HG02623 (cell line): Measurements from ENCODE around the gene OR56A1.
"Not testable (repeated sequence)": the region's sequence is repeated elsewhere in the genome, so short reads cannot be mapped to it uniquely, and the experiment has no call there.

Experiments
- ATAC-seq: cut with Tn5 transposase; IDR thresholded peaks from one replicate; pipeline ENCODE4 v1.9.1; 2021; ENCODE audit warnings: moderate library complexity; ENCODE audit not compliant: unreplicated experiment

Gene OR56A1

GRCh38 chr11:6030708-6031405 is at the start of gene OR56A1:
TSS of gene OR56A1 (minus strand) at chr11:6030758. CDS start at chr11:6027692, 3,066 bp downstream.
- no peak for ATAC-seq

GRCh38 chr11:6079463-6079862 is 48.9 kb upstream of the OR56A1 start:
- no peak for ATAC-seq

DNA sequence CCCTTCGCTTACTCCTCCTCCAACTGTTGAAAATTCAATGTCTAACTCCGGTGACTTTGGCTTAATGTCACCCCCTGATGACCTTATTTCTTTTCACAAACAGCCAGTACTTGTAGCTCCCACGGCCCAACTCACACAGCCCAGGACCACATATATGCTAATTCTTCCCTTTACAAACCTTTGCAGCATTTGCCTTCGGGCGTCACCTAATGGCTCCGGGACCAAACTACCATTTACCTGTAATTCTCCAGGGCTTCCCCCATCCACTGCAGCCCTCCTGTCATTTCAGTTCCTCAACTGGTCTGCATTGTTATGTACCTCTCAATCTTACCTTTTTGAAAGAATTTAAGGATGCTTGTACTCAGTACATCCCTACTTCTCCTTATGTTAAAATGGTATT is 47.2 kb upstream of the OR56A1 start:
- no peak for ATAC-seq

GRCh38 chr11:6076443-6076842 is 45.9 kb upstream of the OR56A1 start:
- not testable (repeated sequence) for ATAC-seq

- no peak for ATAC-seq
These were observed 36.9 kb upstream of the OR56A1 start for GRCh38 chr11:6067502-6067901.

- no peak for ATAC-seq
These were observed 32.3 kb upstream of the OR56A1 start for GRCh38 chr11:6062691-6063358.

DNA sequence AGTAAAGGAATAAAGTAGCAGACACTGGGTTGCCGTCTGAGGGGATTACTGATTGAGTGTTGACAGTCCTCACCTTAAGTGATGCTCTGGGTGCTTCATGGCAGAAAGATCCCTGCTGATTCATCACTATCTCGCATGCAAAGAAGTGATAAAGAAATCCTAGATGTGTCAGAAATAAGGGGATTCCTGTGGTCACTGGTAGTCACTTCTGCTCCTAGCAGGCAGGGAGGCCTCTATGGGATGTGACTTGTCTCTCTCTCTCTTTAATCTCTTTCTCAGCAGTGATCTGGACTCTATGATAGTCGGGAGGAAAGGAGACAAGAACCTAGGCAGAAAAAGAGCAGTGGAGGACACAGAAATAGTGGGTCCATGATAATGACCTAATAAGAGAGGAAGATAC is 30.9 kb upstream of the OR56A1 start:
- no peak for ATAC-seq

DNA sequence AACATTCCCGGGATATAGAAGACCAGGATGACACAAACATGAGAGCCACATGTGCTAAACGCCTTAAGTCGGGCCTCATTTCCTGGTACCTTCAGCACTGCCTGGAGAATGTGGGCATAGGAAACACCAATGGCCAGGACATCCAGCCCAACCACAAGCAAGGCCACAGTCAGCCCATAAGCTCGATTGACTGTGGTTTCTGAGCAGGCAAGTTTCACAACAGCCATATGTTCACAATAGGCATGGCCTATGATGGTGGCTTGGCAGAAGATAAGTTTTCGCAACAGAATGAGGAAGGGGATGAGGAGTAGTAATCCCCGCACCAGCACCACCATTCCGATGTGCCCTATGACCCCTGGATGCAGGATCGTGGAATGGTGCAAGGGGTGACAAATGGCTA is 26.9 kb upstream of the OR56A1 start:
- no peak for ATAC-seq

- no peak for ATAC-seq
These were observed 25.0 kb upstream of the OR56A1 start for GRCh38 chr11:6055569-6055968.

- no peak for ATAC-seq
These were observed 21.8 kb upstream of the OR56A1 start for GRCh38 chr11:6052374-6052773.

DNA sequence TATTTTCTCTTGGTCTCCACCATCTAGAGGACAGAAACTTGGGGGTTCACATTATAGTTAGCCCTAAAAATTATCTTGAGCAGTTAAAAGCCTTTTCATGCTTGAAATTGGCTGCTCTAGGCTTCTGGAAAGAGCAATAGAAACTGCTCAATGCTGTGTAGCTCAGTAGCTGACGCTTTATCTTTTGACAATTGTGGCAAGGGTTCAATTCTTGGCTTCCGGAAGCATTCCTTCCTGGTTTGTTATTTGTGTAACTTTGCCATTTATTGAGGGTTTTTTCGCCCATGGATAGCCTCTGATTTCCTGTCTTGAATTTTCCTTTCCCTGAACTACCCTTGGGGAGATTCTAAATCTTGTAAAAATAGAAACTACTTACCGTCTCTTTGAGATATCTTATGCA is 10.3 kb upstream of the OR56A1 start:
- ATAC-seq, result no peak

- no peak for ATAC-seq
These were observed 3.1 kb downstream of the OR56A1 start for GRCh38 chr11:6027501-6027900.

GRCh38 chr11:6025056-6025455 is 5.5 kb downstream of the OR56A1 start:
- ATAC-seq, result no peak

DNA sequence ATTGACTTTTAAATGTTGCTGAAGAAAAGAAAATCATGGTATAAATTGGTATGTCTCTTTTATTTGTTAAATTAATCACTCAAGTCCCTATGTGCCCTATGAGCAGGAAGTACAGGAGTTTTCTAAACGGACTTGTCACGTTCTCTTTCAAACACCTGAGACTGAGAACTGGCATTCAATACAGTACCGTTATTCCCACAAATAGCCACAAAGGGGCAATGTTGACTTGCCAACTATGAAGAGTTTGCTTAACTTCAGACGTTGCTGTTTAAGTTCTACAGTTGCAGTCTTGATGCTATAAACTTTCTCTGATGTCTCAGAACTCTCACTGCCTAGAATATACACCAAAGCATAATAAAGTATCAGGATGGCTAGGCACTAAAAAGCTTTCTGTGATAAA is 7.6 kb downstream of the OR56A1 start:
- ATAC-seq, result peak; percentile 50

- no peak for ATAC-seq
These were observed 17.5 kb downstream of the OR56A1 start for GRCh38 chr11:6013042-6013441.

- no peak for ATAC-seq
These were observed 18.4 kb downstream of the OR56A1 start for GRCh38 chr11:6012035-6012668.

- ATAC-seq, result no peak
These were observed 23.7 kb downstream of the OR56A1 start, which contains the start of gene OR56A4 for GRCh38 chr11:6006846-6007245. TSS of gene OR56A4 (minus strand) at chr11:6006946. CDS start at chr11:6002992, 3,954 bp downstream.

GRCh38 chr11:6006395-6006794 is 24.2 kb downstream of the OR56A1 start:
- no peak for ATAC-seq

- ATAC-seq, result no peak
These were observed 28.3 kb downstream of the OR56A1 start for GRCh38 chr11:6002202-6002699.

DNA sequence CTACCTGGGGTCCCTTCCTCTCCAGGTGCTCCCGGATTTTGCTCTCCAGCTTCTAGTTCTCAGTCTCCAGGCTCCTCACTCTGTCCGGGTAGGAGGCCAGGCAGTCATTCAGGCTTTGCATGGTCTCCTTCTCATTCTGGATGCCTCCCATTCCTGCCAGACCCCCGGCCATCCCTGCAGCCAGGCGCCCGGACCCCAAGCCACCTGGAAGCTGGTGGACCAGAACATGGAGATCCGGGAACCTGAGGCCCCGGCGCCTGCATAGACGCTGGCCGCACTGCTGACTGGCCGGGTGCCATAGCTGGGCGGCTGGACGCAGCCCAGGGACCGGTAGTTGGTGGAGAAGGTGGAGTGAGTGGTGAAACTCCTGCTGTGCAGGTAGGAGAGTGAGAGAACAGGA is 35.8 kb downstream of the OR56A1 start:
- no peak for ATAC-seq

DNA sequence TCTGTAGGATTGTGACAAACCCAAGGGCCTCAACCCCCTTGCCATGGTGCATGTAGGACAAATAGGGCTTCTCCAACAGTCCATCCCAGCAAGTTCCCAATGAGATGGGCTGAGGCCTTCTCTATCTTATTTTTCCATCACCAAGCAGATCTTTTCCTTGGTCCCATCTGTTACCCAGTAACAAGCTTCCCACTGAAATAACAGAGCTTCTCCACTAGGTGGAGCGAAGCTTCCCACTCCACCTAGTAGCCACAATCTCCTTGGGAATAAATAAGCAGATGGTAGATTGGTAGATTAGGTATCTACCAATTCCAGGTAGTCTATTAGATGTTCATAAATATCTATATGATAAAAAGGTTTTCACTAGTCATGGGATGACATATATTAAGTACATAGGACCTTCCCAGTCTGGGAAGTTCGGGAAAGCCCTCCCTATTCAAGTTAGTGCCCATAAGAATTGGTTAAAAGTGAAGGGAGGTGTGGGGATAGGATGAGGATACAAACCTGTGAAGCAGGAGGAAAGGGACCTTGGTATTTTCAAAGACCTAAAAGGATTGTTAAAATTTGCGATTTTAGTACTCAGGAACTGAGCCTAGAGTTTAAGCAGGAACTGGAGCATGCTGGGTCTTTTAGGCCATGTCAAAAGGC is 37.8 kb downstream of the OR56A1 start:
- ATAC-seq, result no peak
